Cardiac fibroblast (primary cell): ENCODE results near the gene ABR.

Source experiments
- DNase-seq, 2 donors: peaks; one replicate each; pipeline versions ENCODE4 v3.0.0 to v3.0.0-alpha.2; 2010; ENCODE audit warnings: low read depth in 2 of 2
- H3K4me3 ChIP-seq, 2 donors: replicated peaks in 1 of 2; 1 replicate in 1 of 2; 2 replicates in 1 of 2; pipeline ENCODE4 v1.5.1; 2011; ENCODE audit warnings: low read depth in 2 of 2, low read length in 2 of 2, mild to moderate bottlenecking in 2 of 2, moderate library complexity in 1 of 2
- TF ChIP-seq, protein P1 (sequence below): IDR thresholded peaks from one replicate; pipeline ENCODE4 v1.5.1; 2011; ENCODE audit warnings: low read depth, mild to moderate bottlenecking, low read length, inconsistent platforms

Gene ABR

DNA sequence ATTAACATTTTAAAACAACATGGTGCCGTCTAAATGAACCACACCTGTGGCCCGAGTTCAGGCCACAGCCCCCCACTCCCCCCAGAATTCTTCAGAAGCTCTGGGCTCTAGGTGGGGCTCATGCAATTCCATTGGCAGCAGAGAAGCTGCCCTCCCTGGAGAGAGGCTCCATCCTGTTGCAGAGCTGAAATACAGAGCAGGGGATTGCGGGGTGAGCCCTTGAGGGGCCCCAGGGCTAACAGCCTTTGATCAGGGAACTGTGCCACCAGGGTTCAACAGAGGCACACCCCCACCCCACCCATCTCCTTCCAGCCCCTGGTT is 69.3 kb downstream of the ABR start:
- no peak for DNase-seq
- no peak overlapping the region for H3K4me3 ChIP-seq
- TF ChIP-seq, protein P1, sequence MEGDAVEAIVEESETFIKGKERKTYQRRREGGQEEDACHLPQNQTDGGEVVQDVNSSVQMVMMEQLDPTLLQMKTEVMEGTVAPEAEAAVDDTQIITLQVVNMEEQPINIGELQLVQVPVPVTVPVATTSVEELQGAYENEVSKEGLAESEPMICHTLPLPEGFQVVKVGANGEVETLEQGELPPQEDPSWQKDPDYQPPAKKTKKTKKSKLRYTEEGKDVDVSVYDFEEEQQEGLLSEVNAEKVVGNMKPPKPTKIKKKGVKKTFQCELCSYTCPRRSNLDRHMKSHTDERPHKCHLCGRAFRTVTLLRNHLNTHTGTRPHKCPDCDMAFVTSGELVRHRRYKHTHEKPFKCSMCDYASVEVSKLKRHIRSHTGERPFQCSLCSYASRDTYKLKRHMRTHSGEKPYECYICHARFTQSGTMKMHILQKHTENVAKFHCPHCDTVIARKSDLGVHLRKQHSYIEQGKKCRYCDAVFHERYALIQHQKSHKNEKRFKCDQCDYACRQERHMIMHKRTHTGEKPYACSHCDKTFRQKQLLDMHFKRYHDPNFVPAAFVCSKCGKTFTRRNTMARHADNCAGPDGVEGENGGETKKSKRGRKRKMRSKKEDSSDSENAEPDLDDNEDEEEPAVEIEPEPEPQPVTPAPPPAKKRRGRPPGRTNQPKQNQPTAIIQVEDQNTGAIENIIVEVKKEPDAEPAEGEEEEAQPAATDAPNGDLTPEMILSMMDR: no peak

DNA sequence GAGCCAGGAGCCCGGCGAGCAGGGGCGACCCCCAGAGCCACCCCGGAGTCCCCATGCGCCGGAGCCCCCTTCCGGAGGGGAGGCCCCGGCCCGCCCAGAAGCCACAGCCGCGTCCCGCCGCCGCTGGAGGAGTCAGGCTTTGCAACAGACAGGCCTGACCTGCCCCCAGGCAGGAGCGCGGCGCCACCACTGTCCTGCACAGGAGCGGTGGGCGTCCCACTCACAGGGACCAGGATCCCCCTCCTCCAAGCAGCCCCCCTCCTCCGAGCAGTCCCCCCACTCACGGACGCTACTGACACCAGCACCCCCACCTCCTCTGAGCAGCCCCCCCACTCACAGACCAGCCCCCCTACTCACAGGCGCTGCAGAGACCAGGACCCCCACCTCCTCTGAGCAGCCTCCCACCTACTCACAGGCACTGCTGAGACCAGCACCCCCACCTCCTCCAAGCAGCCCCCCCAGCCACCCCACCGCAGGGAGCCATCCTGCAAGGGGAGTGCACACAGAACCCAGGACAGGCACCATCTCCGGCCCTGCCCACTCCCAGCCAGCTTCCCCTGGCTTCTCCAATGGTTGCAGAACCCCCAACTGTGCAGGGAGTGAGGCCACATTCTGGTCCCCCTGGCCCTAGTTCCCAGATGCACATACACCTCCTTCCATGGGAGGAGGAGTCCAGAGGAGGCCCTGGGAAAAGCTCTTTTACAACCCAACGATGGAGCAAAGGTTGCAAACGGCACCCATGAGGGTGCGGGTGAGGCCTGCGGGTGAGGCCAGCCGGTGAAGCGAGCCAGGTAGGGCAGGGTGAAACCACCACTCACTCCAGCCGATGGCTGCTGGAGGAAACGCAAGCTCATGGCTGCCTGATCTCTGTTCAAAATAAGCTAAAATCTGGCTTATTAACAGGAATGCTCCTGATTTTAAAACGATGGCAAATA is 69.9 kb downstream of the ABR start:
- DNase-seq: no peak
- H3K4me3 ChIP-seq: peak overlapping the region; percentile 40 to 73
- TF ChIP-seq, protein P1: no peak

DNA sequence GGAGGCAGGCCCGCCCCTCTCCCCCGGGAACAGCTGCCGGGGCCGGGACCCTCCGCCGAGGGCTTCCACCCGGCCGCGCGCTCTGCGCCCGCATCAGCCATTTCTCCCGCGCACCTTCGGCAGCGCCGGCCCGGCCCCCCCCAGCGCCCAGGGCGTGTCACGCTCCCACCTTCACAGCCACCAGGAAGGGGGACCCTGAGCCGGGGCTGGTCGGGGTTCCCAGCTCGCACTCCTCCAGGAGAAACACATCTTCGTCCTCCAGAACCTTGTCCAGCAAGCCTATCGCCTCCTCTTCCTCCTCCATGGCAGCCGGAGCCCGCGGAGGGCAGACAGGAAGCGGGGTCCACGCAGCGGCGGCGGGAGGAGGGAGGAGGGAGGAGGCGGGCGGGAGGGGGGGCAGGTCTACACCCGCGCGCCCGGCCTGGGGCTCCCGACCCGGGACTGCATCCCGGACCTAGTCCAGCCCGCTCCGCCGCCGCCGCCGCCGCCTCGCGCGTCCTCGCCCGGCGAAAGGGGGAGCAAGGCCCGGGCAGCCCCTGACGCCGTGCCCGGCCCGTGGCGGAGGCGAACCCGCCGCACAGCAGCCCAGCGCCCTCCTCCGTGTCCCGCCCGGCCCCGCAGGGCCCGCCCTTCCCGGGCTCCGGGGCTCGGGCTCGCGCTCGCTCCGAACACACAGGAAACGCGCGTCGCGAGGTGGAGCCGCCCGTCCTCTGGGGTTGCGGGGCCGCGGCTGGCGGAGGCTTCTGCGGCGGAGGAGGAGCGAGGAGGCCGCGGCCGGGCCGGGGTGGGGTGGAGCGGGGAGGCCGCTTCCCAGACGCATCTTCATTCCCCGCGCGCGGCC is 70.8 kb downstream of the ABR start:
- H3K4me3 ChIP-seq: peak overlapping the region; percentile 67 to 73
- TF ChIP-seq, protein P1: no peak
- peak; percentile 62 to 68 for DNase-seq

DNA sequence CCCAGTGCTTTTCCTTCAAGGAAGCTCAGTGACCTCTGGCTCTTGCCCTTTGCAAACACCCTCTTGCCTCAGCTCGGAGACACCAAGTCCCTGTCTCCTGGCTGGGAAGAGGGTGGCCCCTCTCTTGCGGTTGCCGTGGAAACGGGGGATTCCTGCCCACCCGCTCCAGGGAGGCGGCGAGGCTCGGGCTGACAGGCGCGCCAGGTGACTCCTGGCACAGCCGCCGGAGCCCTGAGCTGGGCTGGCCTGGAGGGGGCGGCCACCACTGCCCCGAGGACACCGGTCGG is 71.4 kb downstream of the ABR start:
- H3K4me3 ChIP-seq: peak overlapping the region; percentile 67 to 73
- DNase-seq: no peak
- TF ChIP-seq, protein P1: no peak

DNA sequence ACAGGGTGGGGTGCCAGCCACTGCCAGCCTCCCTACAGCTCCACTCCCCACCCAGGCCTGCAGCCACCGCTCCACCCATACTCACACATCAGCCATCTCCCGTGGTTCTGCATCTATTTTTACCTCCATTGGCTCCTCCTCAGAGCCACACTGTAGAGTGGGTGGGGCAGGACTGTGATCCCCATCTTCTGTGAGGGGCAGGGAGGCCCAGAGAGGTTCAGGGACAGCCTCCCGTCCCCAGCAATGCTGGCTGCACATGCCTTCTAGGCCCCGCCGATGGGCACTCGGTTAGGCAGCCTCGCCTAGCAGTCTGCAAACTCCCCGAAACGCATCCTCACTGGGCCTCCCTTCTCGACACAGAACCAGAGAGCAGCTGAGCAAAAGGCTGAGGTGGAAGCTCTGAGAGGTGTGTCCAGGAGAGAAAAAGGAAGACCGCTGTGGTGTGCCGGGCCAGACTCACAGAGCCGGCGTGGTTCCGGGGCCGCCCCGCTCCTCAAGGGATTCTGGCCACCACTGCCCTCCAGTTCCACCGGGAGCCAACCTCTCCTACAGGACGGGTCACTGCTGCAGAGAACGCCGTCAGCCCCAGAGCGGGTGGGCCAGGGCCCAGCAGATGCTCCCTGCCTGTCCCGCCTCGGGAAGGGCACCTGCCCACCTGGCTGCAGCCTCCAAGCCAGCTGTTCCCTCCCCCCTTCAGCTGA is 71.9 kb downstream of the ABR start:
- no peak for DNase-seq
- H3K4me3 ChIP-seq: peak overlapping the region; percentile 67 to 73
- TF ChIP-seq, protein P1: no peak

DNA sequence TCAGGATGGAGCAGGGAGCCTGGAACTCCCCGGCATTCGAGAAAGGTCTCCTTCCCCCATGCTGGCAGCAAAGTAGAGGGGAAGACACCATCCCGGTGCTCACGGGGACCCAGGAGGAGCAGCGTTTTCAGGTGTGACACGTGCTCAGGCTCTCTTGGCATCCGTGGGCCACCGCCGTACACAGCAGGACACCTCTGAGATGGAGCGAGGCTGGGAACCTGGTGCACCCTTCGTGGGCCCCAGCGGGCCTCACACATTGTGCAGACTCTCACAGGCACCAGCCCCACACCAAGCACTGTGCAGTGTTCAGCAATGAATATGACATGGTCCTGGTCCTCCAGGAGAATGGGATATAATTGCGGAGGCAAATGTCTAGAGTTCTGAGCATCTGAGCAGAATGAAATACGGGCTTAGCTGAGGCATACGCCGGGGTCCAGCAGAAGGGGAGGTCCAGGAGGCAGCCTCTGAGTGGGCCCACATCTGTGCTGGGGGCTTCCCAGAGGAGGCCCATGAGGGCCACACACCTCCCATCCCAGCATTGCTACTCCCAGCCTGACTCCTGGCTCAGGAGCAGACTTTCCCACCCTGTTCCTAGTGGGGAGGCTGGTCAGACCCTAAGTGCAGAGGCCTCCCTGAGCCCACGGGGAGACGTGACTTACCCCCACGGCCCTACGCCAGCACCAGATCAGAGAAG is 72.6 kb downstream of the ABR start:
- H3K4me3 ChIP-seq: peak overlapping the region in 1 of 2 donors; percentile 73
- DNase-seq: no peak
- TF ChIP-seq, protein P1: no peak
